Thoracic aorta (tissue), 2 donors: ENCODE data around the gene BNIP1. TPM values are rescaled to one million over a fixed set of nuclear protein-coding genes. Genes with fewer than 3 reads are reported as not detected.

Experiments used
- ATAC-seq: fragments of 150-250 bp; one replicate; pipeline ENCODE4 v1.8.0; 2017; ENCODE audit warnings: low read depth; ENCODE audit not compliant: insufficient number of reproducible peaks, low FRiP score
- DNase-seq: peaks from one replicate; pipeline ENCODE4 v3.0.0-alpha.2; 2020; ENCODE audit warnings: low spot score
- H3K27ac ChIP-seq, 2 donors: fragments of 200-600 bp; sonication (generic); 1 replicate in 1 of 2; 2 replicates in 1 of 2; pipeline ENCODE4 v1.5.1; 2016; ENCODE audit warnings: mild to moderate bottlenecking in 2 of 2, moderate library complexity in 2 of 2
- H3K27me3 ChIP-seq: fragments of 200-600 bp; sonication (generic); replicated peaks from 2 replicates; pipeline ENCODE4 v1.6.0; 2016; ENCODE audit warnings: mild to moderate bottlenecking; ENCODE audit not compliant: insufficient read depth
- H3K36me3 ChIP-seq: fragments of 200-600 bp; sonication (generic); one replicate; pipeline ENCODE4 v1.5.1; 2016
- H3K4me1 ChIP-seq, 2 donors: fragments of 200-600 bp; sonication (generic); 1 replicate in 1 of 2; 2 replicates in 1 of 2; pipeline versions ENCODE4 v1.5.1 to v1.6.0; 2016; ENCODE audit warnings: low read depth in 2 of 2, mild to moderate bottlenecking in 1 of 2; ENCODE audit not compliant: control insufficient read depth in 1 of 2
- H3K4me3 ChIP-seq: fragments of 200-600 bp; sonication (generic); 2 replicates; pipeline ENCODE4 v1.5.1; 2016; ENCODE audit warnings: mild to moderate bottlenecking
- H3K9me3 ChIP-seq: fragments of 200-600 bp; sonication (generic); 2 replicates; pipeline ENCODE4 v1.5.1; 2016
- CTCF ChIP-seq: fragments of 200-600 bp; sonication (generic); IDR thresholded peaks from one replicate; pipeline ENCODE4 v1.5.1; 2019; ENCODE audit warnings: antibody characterized with exemption
- total RNA-seq, 2 donors: library from RNA; depleted of rRNA; stranded (reverse); fragments of >200 nt; gene quantifications; one replicate each; pipeline versions ENCODE4 v1.1.0 to v1.2.3, GENCODE V29; 2016

BNIP1 gene
- 1 to 10 TPM; 4.9 to 7.8 TPM for total RNA-seq

GRCh38 chr5:173144200-173145176 lies at the start of gene BNIP1:
BNIP1 (plus strand) TSS chr5:173144531; CDS start chr5:173144546, 15 bp downstream.
- H3K27me3 ChIP-seq, result no peaks in the 10 kb centered on the region
- no peaks in the 10 kb centered on the region for H3K9me3 ChIP-seq
- H3K27ac ChIP-seq, result peak within 1 kb of the TSS; percentile 70 to 74
- no peaks in the 10 kb centered on the region for H3K4me1 ChIP-seq
- ATAC-seq, result peak; percentile 87
- DNase-seq, result peak; percentile 77
- H3K4me3 ChIP-seq, result peak within 1 kb of the TSS; percentile 83
- peak; percentile 80 for TF ChIP-seq CTCF
- H3K36me3 ChIP-seq, result peaks cover 9% of the 10 kb centered on the region

GRCh38 chr5:173098787-173099186 lies 45.5 kb upstream of the BNIP1 start:
- TF ChIP-seq CTCF, result no peak
- H3K9me3 ChIP-seq, result peaks cover 5% of the 10 kb centered on the region
- no peaks in the 10 kb centered on the region for H3K27me3 ChIP-seq
- ATAC-seq, result no peak
- peaks cover 20 to 41% of the 10 kb centered on the region in 2 donors for H3K4me1 ChIP-seq
- DNase-seq, result no peak
- no peaks in the 10 kb centered on the region for H3K36me3 ChIP-seq
- H3K4me3 ChIP-seq, result no peak overlapping the region
- H3K27ac ChIP-seq, result no peak overlapping the region

GRCh38 chr5:173099461-173099860 lies 44.9 kb upstream of the BNIP1 start:
- Histone ChIP-seq H3K4me1 (peaks cover 15 to 34% of the 10 kb centered on the region in 2 donors), H3K36me3 (no peaks in the 10 kb centered on the region), H3K27ac (no peak overlapping the region), H3K27me3 (no peaks in the 10 kb centered on the region), H3K4me3 (no peak overlapping the region), H3K9me3 (peaks cover 5% of the 10 kb centered on the region)
- ATAC-seq (no peak), DNase-seq (no peak)
- TF ChIP-seq CTCF, result no peak

- H3K9me3 ChIP-seq, result peaks cover 5% of the 10 kb centered on the region
- ATAC-seq (no peak), DNase-seq (no peak)
- no peak overlapping the region for H3K4me3 ChIP-seq
- no peak for TF ChIP-seq CTCF
- no peaks in the 10 kb centered on the region for H3K36me3 ChIP-seq
- no peak overlapping the region for H3K27ac ChIP-seq
- peaks cover 10 to 29% of the 10 kb centered on the region in 2 donors for H3K4me1 ChIP-seq
- H3K27me3 ChIP-seq, result no peaks in the 10 kb centered on the region
Measured at GRCh38 chr5:173101245-173101644, 43.1 kb upstream of the BNIP1 start.

- peaks cover 5% of the 10 kb centered on the region for H3K9me3 ChIP-seq
- peaks cover 6 to 10% of the 10 kb centered on the region in 2 donors for H3K4me1 ChIP-seq
- no peaks in the 10 kb centered on the region for H3K36me3 ChIP-seq
- no peak for TF ChIP-seq CTCF
- H3K4me3 ChIP-seq, result no peak overlapping the region
- ATAC-seq (no peak), DNase-seq (no peak)
- H3K27ac ChIP-seq, result no peak overlapping the region
- H3K27me3 ChIP-seq, result no peaks in the 10 kb centered on the region
Measured at GRCh38 chr5:173103411-173103810, 40.9 kb upstream of the BNIP1 start.
